SK-MEL-5 (cell line): ENCODE data around the gene PRMT9. TPM values are rescaled to one million over a fixed set of nuclear protein-coding genes. Genes with fewer than 3 reads are reported as not detected.
A peak's percentile ranks its signal among the peaks of the same experiment; 100 is the strongest.

Experiments
- DNase-seq: peaks from one replicate; pipeline ENCODE4 v3.0.0-alpha.2; 2016; ENCODE audit warnings: low read depth, low spot score
- in situ Hi-C: cut with HindIII; loops from 2 replicates; pipeline ENCODE4 v1.10.0; 2016; ENCODE audit warnings: low sequenced_read_pairs, high pct_unique_total_duplicates, low pct_unique_long_range_greater_than_20kb
- polyA plus RNA-seq, 2 experiments: library from polyadenylated mRNA; depleted of rRNA; stranded (reverse); fragments of >200 nt; gene quantifications; 2 replicates each; pipeline ENCODE4 v1.2.3, GENCODE V29; 2015
- total RNA-seq: library from RNA; depleted of rRNA; stranded (reverse); fragments of >200 nt; shearing (Covaris generic); gene quantifications from 2 replicates; pipeline ENCODE4 v1.2.3, GENCODE V29; 2014; rRNA removed

Gene PRMT9
- 8.2 and 8.9 TPM in 2 replicates for total RNA-seq
- 3.6 and 6.4 TPM in 2 replicates for polyA plus RNA-seq (2015; cell fraction: cytosol; rRNA removed)
- polyA plus RNA-seq (2015; cell fraction: nucleus; rRNA removed): 12.8 and 16.4 TPM in 2 replicates

DNA sequence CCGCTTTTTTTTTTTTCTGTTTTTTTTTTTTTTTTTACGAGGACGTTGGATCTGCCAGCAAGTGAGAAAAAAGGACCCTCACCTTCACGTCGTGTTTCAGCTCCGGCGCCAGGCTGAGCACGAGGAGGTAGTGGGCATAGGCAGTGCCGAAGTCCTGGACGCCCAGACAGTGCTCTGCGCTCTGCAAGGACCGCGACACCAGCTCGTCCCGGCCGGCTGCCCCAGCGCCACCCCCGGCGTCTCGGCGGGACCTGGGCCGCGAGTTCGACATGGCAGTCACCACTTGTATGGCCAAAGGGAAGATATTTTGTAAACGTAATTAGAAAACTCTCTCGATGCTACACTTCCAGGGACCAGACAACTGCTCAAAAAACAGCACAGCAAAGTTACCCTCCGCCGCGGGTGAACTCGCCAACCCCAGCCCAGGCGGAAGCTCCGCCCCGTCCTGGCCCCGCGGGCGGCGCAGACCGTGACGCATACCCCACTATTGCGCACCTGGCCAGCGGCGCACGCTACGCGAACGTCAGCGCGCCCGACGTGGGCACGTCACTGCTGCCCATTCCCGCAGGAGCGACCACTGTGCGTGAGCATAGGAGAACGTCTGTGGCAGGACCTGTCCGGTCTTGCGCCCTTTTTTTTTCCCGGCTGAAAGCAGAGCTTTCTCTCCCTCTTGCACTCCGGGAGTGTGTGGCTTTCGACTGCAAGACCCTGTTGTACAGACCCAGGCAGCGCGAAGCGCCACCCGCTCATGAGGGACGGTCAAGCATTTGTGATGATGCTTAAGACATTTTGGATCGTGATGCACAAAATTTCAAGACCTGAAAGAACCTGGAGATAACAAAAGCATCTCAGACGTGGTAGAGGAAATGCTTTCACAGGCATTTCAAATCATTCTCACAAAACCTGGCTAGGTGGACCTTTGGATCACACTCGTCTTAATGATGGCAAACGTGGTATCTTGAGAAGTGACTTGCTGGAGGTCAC, at the start of gene PRMT9:
PRMT9 (minus strand) TSS at position 447 of the 984 bp plus-strand sequence; CDS start at position 271, 176 bp downstream.
- in situ Hi-C loops: no loop called here
- peak; percentile 86 for DNase-seq

DNA sequence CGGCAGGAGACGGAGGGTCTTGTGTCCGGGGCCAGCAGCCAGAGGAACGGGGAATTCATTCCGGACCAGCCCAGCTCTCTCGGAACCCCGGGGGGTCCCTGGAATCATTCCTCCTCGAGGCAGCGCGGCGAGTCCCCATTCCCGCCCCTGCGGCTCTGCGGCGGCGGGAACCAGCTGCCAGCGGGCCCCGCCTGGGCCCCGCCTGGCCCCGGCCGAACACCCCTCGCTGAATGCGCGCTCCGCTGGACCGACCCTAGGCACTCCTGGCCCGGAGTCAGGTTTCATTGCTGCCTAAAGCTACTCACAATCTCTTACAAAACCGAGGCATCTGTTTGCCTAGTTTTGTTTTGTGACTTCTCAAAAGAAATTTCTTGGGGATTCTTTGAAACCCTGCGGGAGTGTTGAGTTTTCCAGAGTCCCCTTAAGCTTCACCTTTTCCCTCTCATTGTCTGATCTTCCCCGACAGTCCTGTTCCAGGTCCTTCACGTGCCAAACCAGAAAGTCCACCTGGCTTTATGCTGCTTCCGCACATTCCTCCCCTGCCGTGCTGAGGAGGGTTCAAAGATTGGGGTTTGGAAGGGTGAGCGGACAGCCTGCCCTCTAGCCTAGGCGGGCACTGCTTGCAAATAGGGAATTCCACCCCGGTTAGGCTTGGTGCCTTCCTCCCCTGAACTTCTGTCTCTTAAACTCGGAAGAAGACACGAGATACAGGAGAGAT, 48.7 kb upstream of the PRMT9 start:
- DNase-seq: no peak
- in situ Hi-C loops: no loop called here

DNA sequence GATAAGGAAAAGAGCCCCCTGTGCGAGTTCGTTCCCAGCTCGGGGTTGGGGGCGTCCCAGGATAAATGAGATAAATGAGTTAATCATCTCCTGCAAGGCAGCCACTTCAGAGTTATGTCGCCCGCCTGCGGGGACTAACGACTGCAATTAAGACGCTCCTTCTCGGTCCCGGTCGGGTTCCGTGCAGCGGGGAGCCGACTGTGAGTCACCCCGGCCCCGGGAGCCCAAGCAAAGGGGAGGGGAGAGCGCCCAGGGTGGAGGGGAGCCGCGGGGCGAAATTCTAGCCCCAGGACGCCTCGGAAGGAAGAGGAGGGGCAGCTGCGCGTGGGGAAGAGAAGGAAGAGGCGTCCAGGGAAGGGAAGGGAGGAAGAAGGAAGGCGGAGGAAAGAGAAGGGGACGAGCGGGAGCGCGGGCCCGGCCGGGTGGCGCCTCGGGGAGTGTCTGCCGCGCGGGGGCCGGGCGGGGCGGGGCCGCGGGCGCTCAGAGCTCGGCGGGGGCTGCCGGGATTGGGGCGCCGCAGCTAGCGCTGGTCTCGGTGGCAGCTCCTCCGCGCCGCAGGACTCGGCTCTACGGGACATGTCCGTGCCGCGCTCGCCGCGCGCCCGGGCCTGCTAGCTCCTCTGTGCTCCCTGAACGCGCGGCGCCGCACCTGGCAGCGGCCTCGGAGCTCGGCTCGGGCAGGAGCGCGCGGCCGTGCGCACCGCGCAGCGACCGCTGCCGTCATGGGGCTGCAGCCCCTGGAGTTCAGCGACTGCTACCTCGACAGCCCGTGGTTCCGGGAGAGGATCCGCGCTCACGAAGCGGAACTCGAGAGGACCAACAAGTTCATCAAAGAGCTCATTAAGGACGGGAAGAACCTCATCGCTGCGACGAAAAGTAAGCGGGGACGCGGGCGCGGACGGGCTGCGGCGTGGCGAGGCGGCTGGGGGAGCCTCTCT, 47.9 kb upstream of the PRMT9 start, which contains the start of gene ARHGAP10:
ARHGAP10 (plus strand) TSS at position 509 of the 938 bp plus-strand sequence; CDS start at position 723, 214 bp downstream.
- DNase-seq: peak; percentile 50
- in situ Hi-C loops: no loop called here

DNA sequence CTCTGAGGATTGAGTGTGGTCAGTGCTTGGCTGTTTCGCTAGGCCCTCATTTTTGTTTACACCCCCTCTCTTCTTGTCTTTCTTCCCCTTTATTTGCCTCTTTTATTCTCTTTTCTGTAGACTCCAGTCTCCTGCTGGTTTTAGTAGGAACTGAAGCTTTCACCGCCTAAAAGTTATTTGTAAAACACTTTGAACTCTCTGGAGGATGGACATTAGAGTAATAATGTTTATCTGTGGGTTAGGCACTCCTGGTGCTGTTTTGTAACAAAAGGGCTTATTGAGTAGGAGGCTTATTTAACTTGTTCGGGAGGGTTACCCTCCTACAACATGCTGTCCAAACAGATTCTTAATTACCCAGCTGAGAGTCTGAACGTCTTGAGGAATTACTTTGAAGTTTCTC, 46.4 kb upstream of the PRMT9 start:
- DNase-seq: no peak
- in situ Hi-C loops: no loop called here

DNA sequence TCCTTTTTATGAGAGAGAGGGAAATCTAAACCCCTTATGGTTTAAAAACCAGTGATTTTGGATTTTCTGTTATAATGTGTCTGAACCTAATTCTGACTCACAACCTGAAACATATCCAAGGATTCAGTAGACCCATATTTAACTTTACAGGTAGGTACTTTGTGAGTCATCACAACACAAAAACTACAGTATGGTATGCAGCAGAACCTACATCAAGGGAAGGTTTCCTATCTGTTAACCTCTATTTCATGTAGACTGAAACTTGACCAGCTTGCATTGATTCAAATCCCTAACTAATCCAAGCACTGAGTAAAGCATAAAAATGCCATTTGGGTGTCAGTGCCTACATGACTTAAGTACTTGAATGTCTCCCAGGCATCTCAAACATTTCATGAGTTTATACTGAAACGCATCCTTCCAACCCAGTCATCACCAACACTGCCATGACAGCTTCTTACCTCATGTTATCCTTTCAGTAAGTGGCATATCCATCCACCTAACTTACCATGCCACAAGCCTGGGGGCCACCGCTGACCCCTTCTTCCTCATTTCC, 43.6 kb upstream of the PRMT9 start:
- no peak for DNase-seq
- in situ Hi-C loops: no loop called here

DNA sequence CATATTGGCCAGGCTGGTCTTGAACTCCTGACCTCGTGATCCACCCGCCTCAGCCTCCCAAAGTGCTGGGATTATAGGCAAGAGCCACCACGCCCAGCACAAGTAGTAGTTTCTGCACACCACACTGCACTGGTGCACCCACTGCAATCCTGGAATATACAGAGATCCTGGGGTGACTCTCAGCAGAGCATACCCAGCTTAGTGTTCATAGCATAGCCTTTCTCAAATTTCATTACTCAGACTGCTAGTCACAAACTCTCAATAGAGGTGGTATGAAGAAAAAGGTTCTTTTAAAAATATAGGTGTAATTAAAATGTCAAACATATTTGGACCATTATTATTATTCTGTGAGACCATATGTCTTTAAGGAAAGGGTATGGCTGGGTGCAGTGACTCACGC, 41.7 kb upstream of the PRMT9 start:
- DNase-seq: no peak
- in situ Hi-C loops: no loop called here

DNA sequence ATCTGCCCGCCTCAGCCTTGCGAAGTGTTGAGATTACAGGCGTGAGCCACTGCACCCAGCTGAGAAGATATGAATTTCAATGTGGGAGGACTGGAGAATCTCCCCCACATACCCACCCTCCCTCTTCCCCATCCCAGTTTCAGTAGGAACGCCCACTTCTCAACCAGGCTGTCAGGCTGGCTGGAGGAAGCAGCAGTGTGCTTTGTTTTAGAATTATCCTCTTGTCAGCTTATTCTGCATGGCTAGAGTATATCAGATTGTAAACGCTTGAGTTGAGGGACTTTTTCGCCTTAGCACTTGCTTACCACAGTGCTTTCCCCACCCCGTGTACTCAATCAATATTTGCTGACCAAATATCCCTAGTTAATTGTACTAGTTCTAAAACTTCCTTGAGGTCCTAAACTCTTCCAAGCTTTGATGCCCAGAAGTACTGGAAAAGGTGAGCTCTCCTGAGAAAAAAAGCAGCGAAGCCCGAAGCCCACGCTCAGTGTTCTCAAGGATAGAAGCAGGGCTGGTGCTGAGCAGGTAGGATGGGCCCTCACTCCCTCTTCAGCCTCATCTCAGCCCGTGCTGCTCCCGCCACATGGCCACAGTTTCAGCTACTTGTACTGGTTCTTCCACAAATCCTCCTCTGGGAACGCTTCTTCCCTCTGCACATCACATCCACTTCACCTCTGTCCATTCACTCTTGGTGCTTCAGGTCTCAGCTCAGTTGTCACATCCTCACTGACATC, 40.7 kb upstream of the PRMT9 start:
- in situ Hi-C loops: no loop called here
- DNase-seq: no peak

DNA sequence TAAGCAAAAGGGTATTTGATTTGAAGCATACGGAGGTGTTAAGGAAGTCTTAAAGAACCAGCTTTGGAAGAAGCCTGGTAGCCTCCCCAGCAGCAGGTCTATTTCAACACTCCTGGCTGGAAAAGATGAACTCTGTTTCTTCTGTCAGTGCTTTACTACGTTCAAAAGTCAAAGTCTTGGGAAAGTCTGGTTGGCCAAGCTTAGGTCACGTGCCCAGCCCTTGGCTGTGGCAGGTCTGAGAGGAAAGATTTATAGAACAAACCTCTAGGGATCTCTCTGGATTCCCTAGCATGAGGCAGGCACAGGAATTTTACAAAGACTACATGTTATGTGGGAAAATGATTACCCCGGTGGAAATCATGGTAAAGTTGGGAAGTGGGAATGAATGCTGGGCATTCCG, 39.4 kb upstream of the PRMT9 start:
- in situ Hi-C loops: no loop called here
- peak; percentile 59 for DNase-seq

DNA sequence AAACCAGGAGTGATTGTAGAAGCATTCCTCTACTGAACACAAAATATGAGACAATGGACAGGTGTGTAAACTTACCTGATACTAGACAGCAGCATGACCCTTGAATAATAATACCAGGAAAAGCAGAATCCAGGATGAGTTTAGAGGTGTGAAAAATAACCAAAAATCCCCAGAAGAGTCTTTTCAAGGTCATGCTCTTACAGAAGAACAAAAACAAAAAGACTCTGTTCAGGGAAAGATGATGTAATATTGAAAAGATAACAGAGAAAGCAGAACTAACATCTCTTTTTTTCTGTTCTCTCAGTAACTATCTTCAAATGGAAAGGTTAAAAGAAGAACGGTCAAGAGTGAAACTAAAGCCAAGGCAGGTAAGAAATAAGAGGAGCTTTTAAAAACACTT, 33.9 kb upstream of the PRMT9 start:
- in situ Hi-C loops: no loop called here

DNA sequence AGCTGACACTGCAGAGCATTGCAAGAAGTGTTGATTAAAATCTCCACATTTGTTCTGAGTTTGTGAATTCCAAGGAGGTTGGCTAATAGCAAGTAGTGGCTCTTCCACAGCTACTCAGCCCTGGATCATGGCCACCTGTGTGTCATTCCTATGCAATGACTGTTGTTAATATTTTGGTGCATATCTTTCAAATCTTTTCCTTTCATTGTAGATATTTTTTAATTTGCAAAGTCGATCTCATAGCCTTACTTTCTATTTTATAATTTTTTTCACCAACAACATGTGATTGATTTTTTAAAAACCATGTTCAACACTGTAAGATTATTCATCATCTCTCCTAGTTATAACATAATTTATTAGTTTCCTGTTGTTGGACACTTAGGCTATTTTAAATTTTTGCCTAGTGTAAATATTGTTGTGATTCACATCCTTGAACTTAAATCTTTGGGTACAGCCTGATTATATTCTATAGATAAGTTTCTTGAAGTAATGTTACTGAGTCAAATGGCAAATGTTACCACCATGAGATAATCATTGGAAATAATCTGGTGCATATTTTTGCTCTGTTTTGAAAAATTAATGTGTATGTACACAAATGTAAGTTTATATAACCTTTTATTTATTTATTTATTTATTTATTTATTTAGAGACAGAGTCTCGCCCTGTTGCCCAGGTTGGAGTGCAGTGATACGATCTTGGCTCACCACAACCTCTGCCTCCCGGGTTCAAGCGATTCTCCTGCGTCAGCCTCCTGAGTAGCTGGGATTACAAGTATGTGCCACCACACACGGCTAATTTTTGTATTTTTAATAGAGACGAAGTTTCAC, 30.8 kb upstream of the PRMT9 start:
- in situ Hi-C loops: no loop called here
- no peak for DNase-seq

More for the DNA sequence above, 33.9 kb upstream of the PRMT9 start:
- peak; percentile 14 for DNase-seq

DNA sequence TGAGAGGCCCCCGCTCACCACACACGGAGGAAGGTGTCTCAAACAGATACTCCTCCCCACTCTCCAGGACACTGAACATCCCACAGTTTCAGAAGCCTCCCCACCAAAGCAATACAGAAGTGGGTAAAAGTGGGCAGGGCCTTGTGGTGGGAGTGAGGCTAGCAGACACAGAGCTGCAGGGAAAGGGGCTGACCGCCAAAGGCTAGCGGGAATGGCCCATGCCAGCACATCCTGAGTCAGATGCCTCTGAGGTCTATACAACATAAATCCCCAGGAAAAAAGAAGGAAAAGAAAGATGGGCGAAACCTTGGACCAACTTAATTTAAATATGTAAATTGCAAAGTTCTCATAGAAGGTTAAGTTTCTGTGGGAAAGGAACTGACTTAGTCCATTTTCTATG, 26.0 kb upstream of the PRMT9 start:
- no peak for DNase-seq
- in situ Hi-C loops: no loop called here

DNA sequence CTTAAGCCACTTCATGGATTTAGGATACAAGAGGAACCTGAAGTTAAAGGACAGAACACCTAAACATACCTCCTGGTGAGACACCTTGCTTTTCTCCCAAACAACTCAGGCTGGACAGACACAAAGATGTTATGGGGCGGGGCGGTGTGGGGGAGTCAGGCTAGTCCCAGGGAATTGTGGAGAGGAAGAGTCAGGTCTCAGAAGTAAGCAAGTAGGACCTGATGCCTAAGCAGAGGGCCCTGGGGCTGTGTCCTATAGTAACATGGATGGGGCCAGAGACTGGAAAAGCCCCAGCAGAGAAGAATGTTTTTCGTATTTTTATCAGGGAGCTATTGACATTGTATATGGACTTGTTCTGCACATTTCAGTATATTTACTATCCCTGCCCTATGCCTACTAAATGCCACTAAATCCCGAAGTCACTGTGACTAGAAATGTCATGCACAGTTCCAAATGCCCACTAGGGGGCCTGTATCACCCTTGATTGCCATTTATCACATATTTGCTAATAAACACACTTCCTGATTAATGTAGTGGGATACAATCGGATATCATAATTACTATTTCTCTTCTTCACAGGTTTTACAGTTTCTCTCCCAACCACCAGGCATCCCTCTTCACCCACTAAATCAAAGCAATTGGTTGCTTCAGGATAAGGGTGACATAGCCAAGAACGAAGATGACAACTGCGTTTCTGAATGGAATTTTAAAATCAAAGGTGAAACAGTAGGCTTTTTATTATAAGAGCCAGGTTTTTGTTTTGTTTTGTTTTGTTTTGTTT, 24.1 kb upstream of the PRMT9 start:
- in situ Hi-C loops: no loop called here
- DNase-seq: peak; percentile 62

DNA sequence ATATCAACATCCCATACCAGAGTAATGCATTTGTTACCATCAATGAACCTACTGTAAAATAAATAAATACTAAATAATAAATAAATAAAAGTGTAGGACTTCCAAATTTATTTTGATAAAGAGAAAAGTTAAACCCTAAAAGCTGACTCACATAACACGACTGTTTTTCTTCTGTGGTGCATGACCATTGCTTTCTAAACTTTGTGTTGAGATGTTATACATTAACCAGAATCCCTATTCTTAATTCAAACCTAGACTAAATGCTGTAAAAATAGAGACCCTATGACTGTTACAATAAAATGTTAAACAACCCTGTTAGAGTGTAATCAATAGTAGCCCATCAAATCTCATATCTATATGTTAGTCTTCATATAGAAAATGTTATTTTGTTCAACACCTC, 20.9 kb upstream of the PRMT9 start:
- no peak for DNase-seq
- in situ Hi-C loops: no loop called here

DNA sequence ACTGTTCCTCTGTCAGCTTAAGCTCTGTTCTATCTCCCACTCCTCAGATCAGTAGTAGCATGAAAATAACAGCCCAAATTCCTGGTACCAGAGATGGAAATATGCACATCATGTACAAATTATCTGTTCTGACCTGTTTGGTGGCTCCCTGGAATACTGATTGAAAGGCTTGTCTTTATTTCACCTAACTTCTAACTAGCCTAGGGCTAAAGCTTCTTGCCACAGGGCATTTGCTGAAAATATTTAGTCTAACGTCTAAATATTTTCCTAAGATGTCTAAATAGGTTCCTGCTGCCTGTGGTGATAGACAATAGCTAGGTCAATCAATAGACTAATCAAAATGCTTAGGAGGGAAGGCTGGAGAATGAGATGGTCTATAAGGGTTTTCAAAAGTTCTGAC, 12.9 kb upstream of the PRMT9 start:
- in situ Hi-C loops: no loop called here
- no peak for DNase-seq

DNA sequence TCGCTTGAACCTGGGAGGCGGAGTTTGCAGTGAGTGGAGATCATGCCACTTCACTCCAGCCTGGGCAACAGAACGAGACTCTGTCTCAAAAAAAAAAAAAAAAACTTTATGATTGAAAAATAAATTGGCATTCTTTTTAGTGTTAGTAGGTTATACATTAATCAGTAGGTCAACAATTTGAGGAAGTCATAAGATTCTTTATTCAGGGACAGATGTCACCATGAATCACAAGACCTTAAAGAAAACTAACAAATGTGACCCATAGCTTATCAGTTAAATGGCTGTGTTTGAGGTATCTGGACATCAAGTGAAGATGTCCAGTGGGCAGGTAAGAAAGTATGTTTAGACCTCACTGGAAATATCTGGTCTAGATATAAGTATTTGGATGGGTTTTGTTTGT, 9.3 kb upstream of the PRMT9 start:
- in situ Hi-C loops: no loop called here

More for the DNA sequence above, 9.3 kb upstream of the PRMT9 start:
- no peak for DNase-seq
